B cell (primary cell): ENCODE measurements around the gene LARGE2. TPM values are rescaled to one million over a fixed set of nuclear protein-coding genes. Genes with fewer than 3 reads are reported as not detected.
A peak's percentile ranks its signal among the peaks of the same experiment; 100 is the strongest.

Source experiments
- ATAC-seq: fragments of 200-7000 bp; cut with Tn5 transposase; one replicate; pipeline ENCODE4 v1.10.0; 2021; ENCODE audit warnings: low read depth, mild to moderate bottlenecking, moderate number of reproducible peaks, moderate library complexity
- CTCF ChIA-PET: fragments of 350-600 bp; sonication (Branson Sonifier 250); formaldehyde crosslinking; loops from one replicate; lab custom pipeline; 2021; ENCODE audit warnings: antibody characterized with exemption, inconsistent platforms; lab: Charles Lee
- POLR2A ChIA-PET: fragments of 350-600 bp; sonication (Branson Sonifier 250); formaldehyde crosslinking; loops from one replicate; lab custom pipeline; 2021; ENCODE audit warnings: antibody characterized with exemption; lab: Charles Lee
- DNase-seq: peaks from one replicate; pipeline ENCODE4 v3.0.0; 2013
- H2AFZ ChIP-seq: 2 replicates; pipeline ENCODE4 v1.6.1; 2012; ENCODE audit warnings: mild to moderate bottlenecking, low read depth, low read length; ENCODE audit not compliant: insufficient read depth, poor library complexity, severe bottlenecking
- H3K27ac ChIP-seq, 2 donors: 1 replicate in 1 of 2; 2 replicates in 1 of 2; pipeline ENCODE4 v1.5.1; 2012 to 2013; ENCODE audit warnings: low read length in 2 of 2, mild to moderate bottlenecking in 2 of 2, moderate library complexity in 1 of 2
- H3K27me3 ChIP-seq, 4 experiments: fragments of 200-600 bp in 1 of 4; sonication (generic) in 1 of 4; replicated peaks in 1 of 4; 1 replicate in 2 of 4; 2 replicates in 2 of 4; pipeline versions ENCODE4 v1.6.1 to v1.7.0; 2013 to 2016; ENCODE audit warnings: low read length in 3 of 4, mild to moderate bottlenecking in 2 of 4, mixed read lengths in 1 of 4, moderate library complexity in 1 of 4; ENCODE audit not compliant: insufficient read depth in 4 of 4, control insufficient read depth in 3 of 4; ENCODE audit errors: control extremely low read depth in 1 of 4
- H3K36me3 ChIP-seq, 2 experiments: replicated peaks in 1 of 2; 1 replicate in 1 of 2; 2 replicates in 1 of 2; pipeline versions ENCODE4 v1.6.1 to v1.7.1; 2013; ENCODE audit warnings: low read length in 1 of 2; ENCODE audit not compliant: insufficient read depth in 2 of 2, control insufficient read depth in 1 of 2; ENCODE audit errors: control extremely low read depth in 1 of 2, extremely low read depth in 1 of 2
- H3K4me1 ChIP-seq, 2 donors: fragments of 200-600 bp in 1 of 2; sonication (generic) in 1 of 2; 1 replicate in 1 of 2; 2 replicates in 1 of 2; pipeline versions ENCODE4 v1.5.1 to v1.6.1; 2013 to 2017; ENCODE audit warnings: low read length in 2 of 2; ENCODE audit not compliant: control insufficient read depth in 2 of 2, insufficient read depth in 2 of 2
- H3K4me2 ChIP-seq: replicated peaks from 2 replicates; pipeline ENCODE3; 2012; ENCODE audit warnings: mild to moderate bottlenecking, low read depth, low read length; ENCODE audit not compliant: poor library complexity, severe bottlenecking
- H3K4me3 ChIP-seq, 5 experiments: fragments of 200-600 bp in 1 of 5; sonication (generic) in 1 of 5; 1 replicate in 3 of 5; 2 replicates in 2 of 5; pipeline versions ENCODE4 v1.5.1 to v1.7.0; 2011 to 2016; ENCODE audit warnings: low read length in 4 of 5, mild to moderate bottlenecking in 4 of 5, low read depth in 2 of 5, control low read depth in 1 of 5, moderate library complexity in 1 of 5; ENCODE audit not compliant: insufficient read depth in 1 of 5; ENCODE audit errors: control extremely low read depth in 1 of 5, extremely low read depth in 1 of 5
- H3K79me2 ChIP-seq: fragments of 200-600 bp; sonication (generic); one replicate; pipeline ENCODE4 v1.6.0; 2016; ENCODE audit warnings: low read length; ENCODE audit not compliant: control insufficient read depth, insufficient read depth
- H3K9ac ChIP-seq: fragments of 200-600 bp; sonication (generic); 2 replicates; pipeline ENCODE4 v1.6.1; 2017; ENCODE audit warnings: mild to moderate bottlenecking, low read length, moderate library complexity
- H3K9me3 ChIP-seq, 3 donors: one replicate each; pipeline versions ENCODE4 v1.6.1 to v1.7.1; 2013; ENCODE audit warnings: low read length in 2 of 3; ENCODE audit not compliant: control insufficient read depth in 2 of 3, insufficient read depth in 1 of 3; ENCODE audit errors: control extremely low read depth in 1 of 3
- H4K20me1 ChIP-seq: 2 replicates; pipeline ENCODE4 v1.6.0; 2012; ENCODE audit warnings: mild to moderate bottlenecking, low read length; ENCODE audit not compliant: insufficient read depth, control insufficient read depth, poor library complexity, severe bottlenecking
- H3K27ac Mint-ChIP-seq: one replicate; pipeline ENCODE4 v1.8.0; 2021; ENCODE audit warnings: mixed read lengths
- H3K27me3 Mint-ChIP-seq: one replicate; pipeline ENCODE4 v1.8.0; 2021; ENCODE audit warnings: mixed read lengths
- H3K4me1 Mint-ChIP-seq: one replicate; pipeline ENCODE4 v1.8.0; 2021; ENCODE audit warnings: mixed read lengths
- H3K4me3 Mint-ChIP-seq: one replicate; pipeline ENCODE4 v1.8.0; 2021; ENCODE audit warnings: mixed read lengths
- H3K9me3 Mint-ChIP-seq: one replicate; pipeline ENCODE4 v1.8.0; 2022; ENCODE audit warnings: mixed read lengths; ENCODE audit not compliant: insufficient read depth
- CTCF ChIP-seq: fragments of 200-600 bp; IDR thresholded peaks from one replicate; pipeline ENCODE4 v1.8.0; 2022; ENCODE audit warnings: antibody characterized with exemption, mild to moderate bottlenecking
- EZH2 ChIP-seq: IDR thresholded peaks from 2 replicates; pipeline ENCODE4 v1.6.1; 2012; ENCODE audit warnings: borderline replicate concordance, low read depth, mild to moderate bottlenecking, moderate library complexity, low read length; ENCODE audit not compliant: insufficient read depth, poor library complexity, severe bottlenecking
- WGBS: methylation state at CpG from one replicate; pipeline ENCODE4 v1.1.5; 2013; ENCODE audit warnings: missing lambda C conversion rate; ENCODE audit not compliant: insufficient coverage; 5-methylcytosine and 5-hydroxymethylcytosine counted together
- intact Hi-C: fragments of 100-400 bp; cut with micrococcal nuclease; formaldehyde crosslinking; loops from one replicate; pipeline ENCODE4 v1.10.0; 2022
- polyA plus RNA-seq: library from polyadenylated mRNA; depleted of rRNA; stranded (reverse); fragments of >200 nt; gene quantifications from 2 replicates; pipeline ENCODE4 v1.2.3, GENCODE V29; 2012
- total RNA-seq, 2 donors: library from RNA; stranded (reverse); fragments of 120-200 nt in 1 of 2; gene quantifications; 1 replicate in 1 of 2; 2 replicates in 1 of 2; pipeline versions ENCODE4 v1.2.3 to v1.2.4, GENCODE V29; 2013 to 2022

LARGE2 gene
- total and polyA plus RNA-seq, 2 donors (not counting 1 experiment from before 2014, with no cell fraction given): 109 to 264 TPM

- ChIA-PET POLR2A (interaction anchor here (10.9 kb wide), 1 partner anchor 16 kb away, joined by 162 read pairs; the partner anchor contains the start of genes LARGE2 and PEX16), CTCF (interaction anchor here (0.8 to 11.4 kb wide), 4 partner anchors 9 to 29 kb away, joined by 3 to 98 read pairs (median 4); partner anchors contain the start of genes LARGE2 and PEX16)
- H3K9me3 Mint-ChIP-seq: no peaks in the 10 kb centered on the region
- H3K4me3 Mint-ChIP-seq: peak overlapping the region; percentile 60
- Histone ChIP-seq H3K9ac (no peak overlapping the region), H3K4me1 (peaks cover 67 to 68% of the 10 kb centered on the region in 2 donors), H3K9me3 (no peaks in the 10 kb centered on the region), H3K36me3 (peaks cover 0 to 12% of the 10 kb centered on the region in 2 experiments), H3K79me2 (peaks cover 57% of the 10 kb centered on the region), H4K20me1 (peaks cover 9% of the 10 kb centered on the region), H3K27ac (peak overlapping the region; percentile 26 to 92), H3K27me3 (no peaks in the 10 kb centered on the region), H3K4me2 (peak overlapping the region; percentile 91), H2AFZ (no peak overlapping the region), H3K4me3 (no peak overlapping the region)
- 97% methylated on average over 3 of the region's 4 CpGs for WGBS
- peak overlapping the region; percentile 82 for H3K27ac Mint-ChIP-seq
- no peaks in the 10 kb centered on the region for H3K27me3 Mint-ChIP-seq
- DNase-seq: no peak
- H3K4me1 Mint-ChIP-seq: peaks cover 81% of the 10 kb centered on the region
- intact Hi-C loops: loop anchor here (10.0 kb wide), 1 partner anchor 1618 kb away; the partner anchor contains the start of gene CELF1
- no peak for ATAC-seq
- TF ChIP-seq CTCF (no peak), EZH2 (no peak)
Measured at GRCh38 chr11:45936511-45937054, 14.1 kb downstream of the LARGE2 start.

- peak overlapping the region; percentile 73 to 92 for H3K27ac ChIP-seq
Measured at GRCh38 chr11:45937916-45938315, 15.5 kb downstream of the LARGE2 start.

More at GRCh38 chr11:45937916-45938315, 15.5 kb downstream of the LARGE2 start:
- Histone ChIP-seq H3K27me3 (no peaks in the 10 kb centered on the region), H3K4me1 (peaks cover 60 to 62% of the 10 kb centered on the region in 2 donors), H2AFZ (no peak overlapping the region), H3K79me2 (peaks cover 44% of the 10 kb centered on the region), H3K36me3 (peaks cover 0 to 12% of the 10 kb centered on the region in 2 experiments), H4K20me1 (no peaks in the 10 kb centered on the region), H3K4me3 (peak overlapping the region in 2 of 5 experiments; percentile 16 to 60), H3K4me2 (peak overlapping the region; percentile 77), H3K9ac (peak overlapping the region; percentile 53), H3K9me3 (no peaks in the 10 kb centered on the region)
- WGBS: 97% methylated on average over 5 of the region's 10 CpGs
- no peaks in the 10 kb centered on the region for H3K9me3 Mint-ChIP-seq
- ATAC-seq (no peak), DNase-seq (no peak)
- H3K4me3 Mint-ChIP-seq: peak overlapping the region; percentile 69
- TF ChIP-seq EZH2 (no peak), CTCF (no peak)
- POLR2A ChIA-PET: interaction anchor here (1.6 to 10.9 kb wide), 2 partner anchors 8 to 17 kb away, joined by 6 to 162 read pairs; partner anchors contain the start of genes LARGE2 and PEX16
- CTCF ChIA-PET: interaction anchor here (1.1 to 11.4 kb wide), 4 partner anchors 8 to 96 kb away, joined by 3 to 98 read pairs (median 23); partner anchors contain the start of genes LARGE2 and PEX16
- H3K27me3 Mint-ChIP-seq: no peaks in the 10 kb centered on the region
- H3K4me1 Mint-ChIP-seq: peaks cover 67% of the 10 kb centered on the region
- H3K27ac Mint-ChIP-seq: peak overlapping the region; percentile 90
- intact Hi-C loops: loop anchor here (1.0 to 10.0 kb wide), 2 partner anchors 8 to 1617 kb away; partner anchors contain the start of gene CELF1
